Stimulated activated memory B cell treated with anti-CD40 and anti-IgM and Interleukin-4, amounts not matched to agents 10 μg/mL and 1 μg/mL and 100 μg/mL, for 72 hours (primary cell): ENCODE data around the gene TRAK1.
A peak's percentile ranks its signal among the peaks of the same experiment; 100 is the strongest.

Experiments used
- ATAC-seq: fragments of 150-1000 bp; cut with Tn5 transposase; 2 replicates; pipeline ENCODE4 v1.10.0; 2021
- H3K27ac Mint-ChIP-seq: one replicate; pipeline ENCODE4 v1.8.0; 2022; ENCODE audit warnings: mild to moderate bottlenecking, mixed read lengths
- H3K27me3 Mint-ChIP-seq: one replicate; pipeline ENCODE4 v1.8.0; 2022; ENCODE audit warnings: mixed read lengths
- H3K36me3 Mint-ChIP-seq: one replicate; pipeline ENCODE4 v1.8.0; 2022; ENCODE audit warnings: mixed read lengths
- H3K4me1 Mint-ChIP-seq: one replicate; pipeline ENCODE4 v1.8.0; 2022; ENCODE audit warnings: mixed read lengths
- H3K4me3 Mint-ChIP-seq: one replicate; pipeline ENCODE4 v1.8.0; 2022; ENCODE audit warnings: mild to moderate bottlenecking, moderate library complexity, mixed read lengths
- H3K9me3 Mint-ChIP-seq: one replicate; pipeline ENCODE4 v1.8.0; 2022; ENCODE audit warnings: mixed read lengths

The TRAK1 gene

GRCh38 chr3:42079701-42080452 is 11.3 kb upstream of the TRAK1 start:
- ATAC-seq, result peak; percentile 31
- Mint-ChIP-seq H3K4me3 (peak overlapping the region; percentile 61), H3K9me3 (no peaks in the 10 kb centered on the region), H3K27ac (peak overlapping the region; percentile 90), H3K4me1 (peaks cover 76% of the 10 kb centered on the region), H3K36me3 (no peaks in the 10 kb centered on the region), H3K27me3 (no peaks in the 10 kb centered on the region)

GRCh38 chr3:42080453-42080872 is 10.7 kb upstream of the TRAK1 start:
- H3K4me3 Mint-ChIP-seq, result peak overlapping the region; percentile 61
- H3K36me3 Mint-ChIP-seq, result peaks cover 2% of the 10 kb centered on the region
- H3K27me3 Mint-ChIP-seq, result no peaks in the 10 kb centered on the region
- H3K9me3 Mint-ChIP-seq, result no peaks in the 10 kb centered on the region
- peak; percentile 90 for ATAC-seq
- H3K27ac Mint-ChIP-seq, result peak overlapping the region; percentile 90
- H3K4me1 Mint-ChIP-seq, result peaks cover 80% of the 10 kb centered on the region

GRCh38 chr3:42081838-42082473 is 9.2 kb upstream of the TRAK1 start:
- Mint-ChIP-seq H3K4me3 (peak overlapping the region; percentile 65), H3K36me3 (peaks cover 10% of the 10 kb centered on the region), H3K4me1 (peaks cover 91% of the 10 kb centered on the region), H3K9me3 (no peaks in the 10 kb centered on the region), H3K27me3 (no peaks in the 10 kb centered on the region), H3K27ac (peak overlapping the region; percentile 90)
- no peak for ATAC-seq

GRCh38 chr3:42084586-42084985 is 6.6 kb upstream of the TRAK1 start:
- Mint-ChIP-seq H3K9me3 (no peaks in the 10 kb centered on the region), H3K27me3 (no peaks in the 10 kb centered on the region), H3K36me3 (peaks cover 29% of the 10 kb centered on the region), H3K4me3 (no peak overlapping the region), H3K27ac (peak overlapping the region; percentile 90), H3K4me1 (peaks cover 89% of the 10 kb centered on the region)
- no peak for ATAC-seq

GRCh38 chr3:42085641-42086376 is 5.3 kb upstream of the TRAK1 start:
- H3K4me3 Mint-ChIP-seq, result peak overlapping the region; percentile 13
- H3K36me3 Mint-ChIP-seq, result peaks cover 41% of the 10 kb centered on the region
- no peak for ATAC-seq
- H3K27me3 Mint-ChIP-seq, result no peaks in the 10 kb centered on the region
- H3K27ac Mint-ChIP-seq, result peak overlapping the region; percentile 90
- no peaks in the 10 kb centered on the region for H3K9me3 Mint-ChIP-seq
- H3K4me1 Mint-ChIP-seq, result peaks cover 89% of the 10 kb centered on the region

- no peaks in the 10 kb centered on the region for H3K27me3 Mint-ChIP-seq
- peak overlapping the region; percentile 43 for H3K4me3 Mint-ChIP-seq
- peaks cover 60% of the 10 kb centered on the region for H3K36me3 Mint-ChIP-seq
- H3K27ac Mint-ChIP-seq, result peak overlapping the region; percentile 94
- peaks cover 7% of the 10 kb centered on the region for H3K9me3 Mint-ChIP-seq
- peaks cover 89% of the 10 kb centered on the region for H3K4me1 Mint-ChIP-seq
- ATAC-seq, result peak; percentile 58
Observed at GRCh38 chr3:42088803-42089530, 2.2 kb upstream of the TRAK1 start.

- H3K9me3 Mint-ChIP-seq, result peaks cover 7% of the 10 kb centered on the region
- no peaks in the 10 kb centered on the region for H3K27me3 Mint-ChIP-seq
- peak overlapping the region; percentile 24 for H3K4me3 Mint-ChIP-seq
- peak; percentile 85 for ATAC-seq
- H3K36me3 Mint-ChIP-seq, result peaks cover 62% of the 10 kb centered on the region
- H3K4me1 Mint-ChIP-seq, result peaks cover 89% of the 10 kb centered on the region
- peak overlapping the region; percentile 94 for H3K27ac Mint-ChIP-seq
Observed at GRCh38 chr3:42092006-42092405, 849 bp downstream of the TRAK1 start.

- H3K9me3 Mint-ChIP-seq, result peaks cover 7% of the 10 kb centered on the region
- H3K4me1 Mint-ChIP-seq, result peaks cover 93% of the 10 kb centered on the region
- H3K4me3 Mint-ChIP-seq, result peak overlapping the region; percentile 33
- H3K27ac Mint-ChIP-seq, result peak overlapping the region; percentile 94
- peak; percentile 74 for ATAC-seq
- H3K36me3 Mint-ChIP-seq, result peaks cover 60% of the 10 kb centered on the region
- H3K27me3 Mint-ChIP-seq, result no peaks in the 10 kb centered on the region
Observed at GRCh38 chr3:42094128-42094527, 3.0 kb downstream of the TRAK1 start.

- Mint-ChIP-seq H3K27me3 (no peaks in the 10 kb centered on the region), H3K36me3 (peaks cover 56% of the 10 kb centered on the region), H3K27ac (peak overlapping the region; percentile 94), H3K4me1 (peaks cover 93% of the 10 kb centered on the region), H3K4me3 (no peak overlapping the region), H3K9me3 (peaks cover 7% of the 10 kb centered on the region)
- ATAC-seq, result no peak
Observed at GRCh38 chr3:42094691-42095391, 3.7 kb downstream of the TRAK1 start.

- peaks cover 89% of the 10 kb centered on the region for H3K4me1 Mint-ChIP-seq
- H3K27me3 Mint-ChIP-seq, result no peaks in the 10 kb centered on the region
- peaks cover 7% of the 10 kb centered on the region for H3K9me3 Mint-ChIP-seq
- peak overlapping the region; percentile 94 for H3K27ac Mint-ChIP-seq
- peaks cover 51% of the 10 kb centered on the region for H3K36me3 Mint-ChIP-seq
- no peak for ATAC-seq
- H3K4me3 Mint-ChIP-seq, result no peak overlapping the region
Observed at GRCh38 chr3:42095540-42095939, 4.4 kb downstream of the TRAK1 start.

GRCh38 chr3:42096796-42097565 is 5.8 kb downstream of the TRAK1 start:
- peaks cover 5% of the 10 kb centered on the region for H3K9me3 Mint-ChIP-seq
- H3K27ac Mint-ChIP-seq, result peak overlapping the region; percentile 70
- peaks cover 75% of the 10 kb centered on the region for H3K4me1 Mint-ChIP-seq
- H3K36me3 Mint-ChIP-seq, result peaks cover 37% of the 10 kb centered on the region
- no peak for ATAC-seq
- H3K4me3 Mint-ChIP-seq, result no peak overlapping the region
- no peaks in the 10 kb centered on the region for H3K27me3 Mint-ChIP-seq

GRCh38 chr3:42097566-42097946 is 6.4 kb downstream of the TRAK1 start:
- peak overlapping the region; percentile 70 for H3K27ac Mint-ChIP-seq
- no peak for ATAC-seq

GRCh38 chr3:42098171-42098570 is 7.0 kb downstream of the TRAK1 start:
- Mint-ChIP-seq H3K27me3 (no peaks in the 10 kb centered on the region), H3K27ac (peak overlapping the region; percentile 70)
- no peak for ATAC-seq

More at GRCh38 chr3:42097566-42097946, 6.4 kb downstream of the TRAK1 start:
- no peaks in the 10 kb centered on the region for H3K27me3 Mint-ChIP-seq
- no peak overlapping the region for H3K4me3 Mint-ChIP-seq
- H3K9me3 Mint-ChIP-seq, result no peaks in the 10 kb centered on the region
- H3K4me1 Mint-ChIP-seq, result peaks cover 69% of the 10 kb centered on the region
- peaks cover 31% of the 10 kb centered on the region for H3K36me3 Mint-ChIP-seq

More at GRCh38 chr3:42098171-42098570, 7.0 kb downstream of the TRAK1 start:
- H3K4me1 Mint-ChIP-seq, result peaks cover 63% of the 10 kb centered on the region
- H3K36me3 Mint-ChIP-seq, result peaks cover 30% of the 10 kb centered on the region
- H3K9me3 Mint-ChIP-seq, result no peaks in the 10 kb centered on the region
- H3K4me3 Mint-ChIP-seq, result no peak overlapping the region
